HCT116 (cell line): ENCODE data around the gene MAP2K3. TPM values are rescaled to one million over a fixed set of nuclear protein-coding genes. Genes with fewer than 3 reads are reported as not detected.

Experiments used
- ATAC-seq: fragments of 200-7000 bp; cut with Tn5 transposase; 2 replicates; pipeline ENCODE4 v1.9.1; 2020; ENCODE audit warnings: mild to moderate bottlenecking, moderate library complexity
- BruUV-seq: library from RNA; stranded (reverse); fragments of 400-500 nt; replicated peaks from 2 replicates; lab custom pipeline; 2021; lab: Mats Ljungman, UMichigan
- CTCF ChIA-PET: fragments of 300-600 bp; sonication (Branson Sonifier 250); formaldehyde crosslinking; loops from one replicate; lab custom pipeline; 2021; ENCODE audit warnings: antibody characterized with exemption; lab: Charles Lee
- POLR2A ChIA-PET: fragments of 300-600, 350-600 bp; sonication (Branson Sonifier 250); formaldehyde crosslinking; loops from one replicate; lab custom pipeline; 2021; ENCODE audit warnings: antibody characterized with exemption; lab: Charles Lee
- RAD21 ChIA-PET, 2 experiments: fragments of 300-600 bp; sonication (Branson Sonifier 250); formaldehyde crosslinking; loops; one replicate each; lab custom pipeline; 2023; ENCODE audit warnings: low total read pairs in 2 of 2; ENCODE audit not compliant: uncharacterized antibody in 2 of 2, unreplicated experiment in 2 of 2, low non-redundant PET in 1 of 2; lab: Charles Lee
- DNase-seq: peaks from one replicate; pipeline ENCODE4 v3.0.0-alpha.2; 2010; ENCODE audit warnings: low read depth, low spot score
- H2AFZ ChIP-seq: fragments of 200-600 bp; shearing (Covaris generic), sonication (generic); 2 replicates; pipeline ENCODE4 v1.6.1; 2017; ENCODE audit warnings: low read depth, mixed run types, mixed read lengths, antibody characterized with exemption, low read length; ENCODE audit not compliant: poor library complexity, severe bottlenecking
- H3K27ac ChIP-seq: 2 replicates; pipeline ENCODE4 v1.5.1; 2012; ENCODE audit warnings: low read depth, low read length
- H3K27me3 ChIP-seq: fragments of 200-600 bp; sonication (generic); 2 replicates; pipeline ENCODE4 v1.6.1; 2016; ENCODE audit warnings: mixed run types, low read length, mixed read lengths; ENCODE audit not compliant: insufficient read depth
- H3K36me3 ChIP-seq, 2 experiments: fragments of 200-500 bp in 1 of 2; fragments of 200-600 bp in 1 of 2; sonication (Bioruptor generic) in 1 of 2; sonication (generic) in 1 of 2; 2 replicates each; pipeline versions ENCODE4 v1.5.1 to v1.6.1; 2014 to 2016; ENCODE audit warnings: low read length in 2 of 2, inconsistent platforms in 1 of 2, mixed read lengths in 1 of 2, mixed run types in 1 of 2; ENCODE audit not compliant: insufficient read depth in 2 of 2, control insufficient read depth in 1 of 2
- H3K4me1 ChIP-seq, 2 experiments: fragments of 200-600 bp in 1 of 2; sonication (generic) in 1 of 2; 2 replicates each; pipeline versions ENCODE4 v1.5.1 to v1.6.1; 2012 to 2017; ENCODE audit warnings: low read length in 2 of 2, inconsistent platforms in 1 of 2, mild to moderate bottlenecking in 1 of 2, mixed read lengths in 1 of 2, mixed run types in 1 of 2, moderate library complexity in 1 of 2; ENCODE audit not compliant: insufficient read depth in 2 of 2, control insufficient read depth in 1 of 2
- H3K4me2 ChIP-seq: fragments of 200-600 bp; sonication (generic); 2 replicates; pipeline ENCODE4 v1.6.1; 2017; ENCODE audit warnings: mixed run types, low read length, mixed read lengths
- H3K4me3 ChIP-seq, 2 experiments: fragments of 200-600 bp in 1 of 2; sonication (generic) in 1 of 2; replicated peaks in 1 of 2; 2 replicates each; pipeline ENCODE4 v1.5.1; 2011 to 2016; ENCODE audit warnings: low read length in 2 of 2, control low read depth in 1 of 2, low read depth in 1 of 2, mild to moderate bottlenecking in 1 of 2, mixed read lengths in 1 of 2, mixed run types in 1 of 2
- H3K79me2 ChIP-seq: fragments of 200-600 bp; sonication (generic); 2 replicates; pipeline ENCODE4 v1.6.1; 2017; ENCODE audit warnings: mild to moderate bottlenecking, mixed run types, low read length, moderate library complexity, mixed read lengths; ENCODE audit not compliant: insufficient read depth
- H3K9ac ChIP-seq: fragments of 200-600 bp; sonication (generic); 2 replicates; pipeline ENCODE4 v1.6.1; 2016; ENCODE audit warnings: low read length, mixed read lengths
- H3K9me2 ChIP-seq: fragments of 200-600 bp; sonication (generic), shearing (Covaris generic); 2 replicates; pipeline ENCODE4 v1.6.1; 2017; ENCODE audit warnings: mixed run types, mild to moderate bottlenecking, moderate library complexity; ENCODE audit not compliant: insufficient read depth
- H3K9me3 ChIP-seq, 2 experiments: fragments of 200-500 bp in 1 of 2; fragments of 200-600 bp in 1 of 2; sonication (Bioruptor generic) in 1 of 2; sonication (generic) in 1 of 2; 2 replicates each; pipeline ENCODE4 v1.6.1; 2014 to 2017; ENCODE audit warnings: low read length in 2 of 2, mixed read lengths in 2 of 2, inconsistent platforms in 1 of 2, low read depth in 1 of 2, mild to moderate bottlenecking in 1 of 2, mixed run types in 1 of 2, moderate library complexity in 1 of 2; ENCODE audit not compliant: control insufficient read depth in 1 of 2, insufficient read depth in 1 of 2
- H4K20me1 ChIP-seq: fragments of 200-600 bp; sonication (generic), shearing (Covaris generic); 2 replicates; pipeline ENCODE4 v1.6.1; 2017; ENCODE audit warnings: mixed run types, mild to moderate bottlenecking, moderate library complexity; ENCODE audit not compliant: insufficient read depth
- CEBPB ChIP-seq: IDR thresholded peaks from 2 replicates; pipeline ENCODE4 v1.6.1; 2012; ENCODE audit warnings: low read depth
- EZH2 ChIP-seq: fragments of 200-600 bp; sonication (generic); IDR thresholded peaks from 2 replicates; pipeline ENCODE4 v1.6.1; 2017; ENCODE audit warnings: antibody characterized with exemption, mixed run types
- RAD21 ChIP-seq: IDR thresholded peaks from 2 replicates; pipeline ENCODE4 v1.6.1; 2012; ENCODE audit warnings: low read depth, mild to moderate bottlenecking
- SIN3A ChIP-seq: IDR thresholded peaks from 2 replicates; pipeline ENCODE4 v1.6.1; 2012; ENCODE audit warnings: low read depth
- SRF ChIP-seq: IDR thresholded peaks from 2 replicates; pipeline ENCODE4 v1.6.1; 2012; ENCODE audit warnings: low read depth
- YY1 ChIP-seq: IDR thresholded peaks from 2 replicates; pipeline ENCODE4 v1.6.1; 2011; ENCODE audit warnings: low read length, low read depth, moderate library complexity, mild to moderate bottlenecking; ENCODE audit not compliant: insufficient replicate concordance; ENCODE audit errors: extremely low read depth
- intact Hi-C: fragments of 100-400 bp; cut with micrococcal nuclease; formaldehyde crosslinking; loops from 2 replicates; pipeline ENCODE4 v1.10.0; 2022
- total RNA-seq: library from RNA; stranded (reverse); gene quantifications from one replicate; pipeline ENCODE4 v1.2.1, GENCODE V29; 2021; ENCODE audit not compliant: unreplicated experiment
- TF ChIP-seq, protein P1 (sequence below): IDR thresholded peaks from 2 replicates; pipeline ENCODE4 v1.6.1; 2012; ENCODE audit warnings: low read depth
- TF ChIP-seq, protein P2 (sequence below): IDR thresholded peaks from 2 replicates; pipeline ENCODE4 v1.6.1; 2012
- TF ChIP-seq, protein P3 (sequence below): IDR thresholded peaks from 2 replicates; pipeline ENCODE4 v1.6.1; 2012

MAP2K3 gene
- total RNA-seq, 1 experiment from 2014 or later, result 96.7 TPM

DNA sequence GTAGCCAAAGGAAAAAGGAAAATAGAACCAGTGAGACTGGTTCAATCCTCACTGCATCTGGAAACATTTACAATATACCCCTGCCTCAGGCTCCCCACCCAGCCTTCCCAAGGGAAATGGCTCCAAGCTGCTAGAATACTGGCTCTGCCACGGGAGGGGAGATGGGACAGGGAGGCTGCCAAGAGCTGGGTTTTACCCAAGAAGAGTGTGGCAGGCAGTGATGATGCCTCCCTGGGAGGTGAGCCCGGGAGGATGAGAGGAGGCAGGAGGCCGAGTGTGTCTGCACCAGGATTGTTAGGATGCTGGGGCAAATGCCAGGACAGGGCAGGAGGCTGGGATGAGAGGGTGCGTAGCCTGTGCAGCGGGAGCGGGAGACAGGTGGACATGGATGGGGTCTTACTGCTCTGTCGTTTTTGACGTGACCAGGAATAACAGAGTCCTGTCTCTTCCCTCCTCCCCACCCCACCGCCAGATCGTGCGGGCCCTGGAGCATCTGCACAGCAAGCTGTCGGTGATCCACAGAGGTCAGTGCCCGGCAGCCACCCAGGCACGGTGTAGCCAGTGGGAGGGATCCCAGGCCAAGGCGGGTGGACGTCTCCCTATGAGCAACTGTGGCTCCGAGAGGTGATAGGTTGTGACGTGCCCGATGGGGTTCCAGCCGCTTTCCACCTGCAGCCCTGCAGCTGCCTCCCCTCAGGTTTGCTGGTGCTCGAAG lies 18.4 kb downstream of the MAP2K3 start:
- POLR2A ChIA-PET, result no interaction called here
- ATAC-seq, result no peak
- CTCF ChIA-PET, result no interaction called here
- Histone ChIP-seq H3K27me3 (no peaks in the 10 kb centered on the region), H3K4me3 (no peak overlapping the region), H2AFZ (no peak overlapping the region), H3K9me2 (no peaks in the 10 kb centered on the region), H3K9me3 (peaks cover 0 to 3% of the 10 kb centered on the region in 2 experiments; a peak in 1 of 4 replicates), H4K20me1 (no peaks in the 10 kb centered on the region), H3K9ac (no peak overlapping the region), H3K27ac (no peak overlapping the region), H3K36me3 (peaks cover 15 to 46% of the 10 kb centered on the region in 2 experiments), H3K4me1 (no peaks in the 10 kb centered on the region), H3K4me2 (no peak overlapping the region), H3K79me2 (peaks cover 20% of the 10 kb centered on the region)
- DNase-seq, result no peak
- TF ChIP-seq CEBPB (no peak), EZH2 (no peak), RAD21 (no peak), SIN3A (no peak), YY1 (no peak), SRF (no peak)
- TF ChIP-seq, protein P1, sequence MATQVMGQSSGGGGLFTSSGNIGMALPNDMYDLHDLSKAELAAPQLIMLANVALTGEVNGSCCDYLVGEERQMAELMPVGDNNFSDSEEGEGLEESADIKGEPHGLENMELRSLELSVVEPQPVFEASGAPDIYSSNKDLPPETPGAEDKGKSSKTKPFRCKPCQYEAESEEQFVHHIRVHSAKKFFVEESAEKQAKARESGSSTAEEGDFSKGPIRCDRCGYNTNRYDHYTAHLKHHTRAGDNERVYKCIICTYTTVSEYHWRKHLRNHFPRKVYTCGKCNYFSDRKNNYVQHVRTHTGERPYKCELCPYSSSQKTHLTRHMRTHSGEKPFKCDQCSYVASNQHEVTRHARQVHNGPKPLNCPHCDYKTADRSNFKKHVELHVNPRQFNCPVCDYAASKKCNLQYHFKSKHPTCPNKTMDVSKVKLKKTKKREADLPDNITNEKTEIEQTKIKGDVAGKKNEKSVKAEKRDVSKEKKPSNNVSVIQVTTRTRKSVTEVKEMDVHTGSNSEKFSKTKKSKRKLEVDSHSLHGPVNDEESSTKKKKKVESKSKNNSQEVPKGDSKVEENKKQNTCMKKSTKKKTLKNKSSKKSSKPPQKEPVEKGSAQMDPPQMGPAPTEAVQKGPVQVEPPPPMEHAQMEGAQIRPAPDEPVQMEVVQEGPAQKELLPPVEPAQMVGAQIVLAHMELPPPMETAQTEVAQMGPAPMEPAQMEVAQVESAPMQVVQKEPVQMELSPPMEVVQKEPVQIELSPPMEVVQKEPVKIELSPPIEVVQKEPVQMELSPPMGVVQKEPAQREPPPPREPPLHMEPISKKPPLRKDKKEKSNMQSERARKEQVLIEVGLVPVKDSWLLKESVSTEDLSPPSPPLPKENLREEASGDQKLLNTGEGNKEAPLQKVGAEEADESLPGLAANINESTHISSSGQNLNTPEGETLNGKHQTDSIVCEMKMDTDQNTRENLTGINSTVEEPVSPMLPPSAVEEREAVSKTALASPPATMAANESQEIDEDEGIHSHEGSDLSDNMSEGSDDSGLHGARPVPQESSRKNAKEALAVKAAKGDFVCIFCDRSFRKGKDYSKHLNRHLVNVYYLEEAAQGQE, result no peak
- TF ChIP-seq, protein P2, sequence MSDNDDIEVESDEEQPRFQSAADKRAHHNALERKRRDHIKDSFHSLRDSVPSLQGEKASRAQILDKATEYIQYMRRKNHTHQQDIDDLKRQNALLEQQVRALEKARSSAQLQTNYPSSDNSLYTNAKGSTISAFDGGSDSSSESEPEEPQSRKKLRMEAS, result no peak
- TF ChIP-seq, protein P3, sequence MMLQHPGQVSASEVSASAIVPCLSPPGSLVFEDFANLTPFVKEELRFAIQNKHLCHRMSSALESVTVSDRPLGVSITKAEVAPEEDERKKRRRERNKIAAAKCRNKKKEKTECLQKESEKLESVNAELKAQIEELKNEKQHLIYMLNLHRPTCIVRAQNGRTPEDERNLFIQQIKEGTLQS, result no peak
- TSS peak; percentile 7 for BruUV-seq
- RAD21 ChIA-PET, result no interaction called here
- intact Hi-C loops, result no loop called here
